OCI-M2 (cell line): ENCODE results near the gene GRK5.
"Not testable (repeated sequence)": the region's sequence is repeated elsewhere in the genome, so short reads cannot be mapped to it uniquely, and the experiment has no call there.

Source experiments
- DNase-seq: peaks from one replicate; lab custom pipeline; 2025; ENCODE audit not compliant: unreplicated experiment; lab: John Stamatoyannopoulos, UW

The GRK5 gene

DNA sequence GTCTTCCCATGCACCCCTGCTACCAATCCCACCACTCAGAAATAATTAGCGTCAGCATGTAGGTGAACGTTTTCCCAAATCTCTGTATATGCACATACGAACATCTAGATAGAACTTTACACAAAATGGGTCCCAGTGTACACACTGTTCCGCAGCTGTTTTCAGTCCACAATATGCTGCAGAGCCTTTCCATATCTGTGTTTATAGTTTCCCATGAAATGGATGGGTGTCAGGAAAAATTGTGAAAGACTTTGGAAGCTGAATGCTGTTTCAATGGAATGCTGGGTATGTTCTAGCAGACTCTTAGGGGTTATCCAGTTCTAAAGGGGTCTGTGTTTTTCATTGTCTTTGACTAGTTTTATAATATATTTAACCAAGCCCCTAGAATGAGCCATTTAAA is 13.8 kb downstream of the GRK5 start:
- DNase-seq: no peak

DNA sequence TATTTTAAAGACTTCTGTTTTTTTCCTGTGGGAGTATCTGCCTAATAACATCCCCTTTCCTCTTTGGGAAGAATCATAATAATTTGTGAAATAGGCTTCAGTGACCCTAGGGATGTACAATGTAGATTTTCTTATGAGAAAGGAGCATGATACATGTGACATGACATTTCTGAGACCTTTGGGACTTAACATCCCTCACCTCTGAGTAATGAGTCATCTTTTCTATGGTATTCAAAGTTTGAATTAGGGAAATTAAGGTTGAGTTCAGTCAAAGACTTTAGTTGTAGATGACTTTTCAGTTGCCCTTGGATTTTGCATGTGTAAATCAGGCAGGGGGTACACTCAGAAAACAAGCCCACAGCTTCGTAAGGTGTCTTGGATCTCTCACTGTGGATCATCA is 14.3 kb downstream of the GRK5 start:
- no peak for DNase-seq

DNA sequence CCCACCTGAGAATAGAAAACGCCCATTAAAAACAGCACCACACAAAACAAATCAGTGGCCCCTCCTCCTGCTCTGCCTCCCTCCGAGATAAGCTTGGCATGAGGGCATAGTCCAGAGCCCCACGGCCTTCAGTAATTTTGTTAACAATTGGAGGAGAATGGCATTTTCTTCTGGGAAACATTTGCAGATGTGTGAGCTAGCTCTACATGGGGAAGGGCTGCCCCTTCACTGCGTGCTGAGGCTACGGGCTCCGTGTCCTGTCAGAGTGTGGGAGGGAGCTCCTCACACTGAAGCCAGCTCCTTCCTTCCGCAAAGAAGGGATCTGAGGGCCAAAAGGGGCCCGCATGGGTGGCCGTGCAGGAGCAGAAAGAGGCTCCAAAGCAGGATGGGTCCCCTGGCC is 15.2 kb downstream of the GRK5 start:
- no peak for DNase-seq

DNA sequence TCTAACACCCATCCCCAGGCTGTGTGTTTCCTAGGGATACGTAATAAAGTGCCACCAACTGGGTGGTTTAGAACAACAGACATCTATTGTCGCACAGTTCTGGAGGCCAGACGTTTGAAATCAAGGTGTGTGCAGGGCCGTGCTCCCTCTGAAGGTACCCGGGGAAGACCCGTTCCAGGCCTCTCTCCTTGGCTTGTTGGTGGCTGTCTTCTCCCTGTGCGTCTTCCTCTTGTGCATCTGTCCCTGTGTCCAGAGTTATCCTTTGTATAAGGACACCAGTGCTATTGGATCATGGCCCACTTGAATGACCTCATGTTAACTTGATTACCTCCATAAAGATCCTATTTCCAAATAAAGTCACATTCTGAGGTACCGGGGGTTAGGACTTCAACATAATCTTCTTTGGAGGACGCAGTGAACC is 15.6 kb downstream of the GRK5 start:
- no peak for DNase-seq

GRCh38 chr10:119225083-119225658 is 17.8 kb downstream of the GRK5 start:
- DNase-seq: no peak

- no peak for DNase-seq
Measured at GRCh38 chr10:119227825-119228224, 20.5 kb downstream of the GRK5 start.

DNA sequence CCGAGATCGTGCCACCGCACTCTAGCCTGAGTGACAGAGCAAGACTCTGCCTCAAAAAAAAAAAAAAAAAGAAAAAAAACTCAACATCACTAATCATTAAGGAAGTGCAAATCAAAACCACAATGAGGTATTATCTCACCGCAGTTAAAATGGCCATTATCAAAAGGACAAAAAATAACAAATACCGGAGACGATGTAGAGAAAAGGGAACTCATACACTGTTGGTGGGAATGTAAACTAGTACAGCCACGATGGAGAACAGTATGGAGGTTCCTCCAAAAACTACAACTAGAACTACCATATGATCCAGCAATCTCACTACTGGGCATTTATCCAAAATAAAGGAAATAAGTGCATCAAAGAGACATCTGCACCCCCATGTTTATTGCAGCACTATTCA is 24.3 kb downstream of the GRK5 start:
- no peak for DNase-seq

GRCh38 chr10:119232439-119232838 is 25.1 kb downstream of the GRK5 start:
- not testable (repeated sequence) for DNase-seq

DNA sequence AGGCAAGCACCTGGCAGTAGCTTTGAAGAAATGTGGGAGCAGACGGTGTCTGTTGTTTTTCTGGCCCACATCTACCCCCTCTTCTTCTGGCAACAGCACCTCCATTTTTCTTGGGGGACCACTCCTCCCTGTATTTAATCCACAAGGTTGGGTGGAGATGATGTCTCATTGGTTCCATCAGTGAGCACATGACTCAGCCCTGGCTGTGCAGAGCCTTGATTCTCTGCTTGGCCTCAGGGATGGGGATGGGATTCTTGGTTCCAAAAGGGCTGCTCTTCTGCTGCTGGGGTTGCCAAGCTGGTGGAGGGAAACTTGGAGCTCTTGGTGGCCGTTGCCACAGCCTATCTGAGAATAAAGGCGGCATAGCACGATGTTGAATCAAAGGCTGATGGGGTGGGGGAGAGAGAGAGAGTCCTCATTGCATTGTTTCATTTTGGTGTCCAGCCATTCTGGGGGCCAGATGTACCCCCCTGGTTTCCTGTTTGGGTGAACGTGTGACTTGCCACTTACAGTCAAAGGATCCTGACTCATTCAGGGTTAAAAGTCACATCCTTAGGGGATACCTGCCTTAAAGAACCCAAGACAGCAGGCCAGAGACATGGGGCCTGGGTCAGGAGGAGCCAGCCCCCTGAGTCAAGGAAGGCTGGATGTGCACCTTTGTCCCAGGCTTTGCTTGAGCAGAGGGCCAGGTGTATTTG is 25.9 kb downstream of the GRK5 start:
- no peak for DNase-seq

GRCh38 chr10:119233821-119234220 is 26.4 kb downstream of the GRK5 start:
- DNase-seq: no peak

DNA sequence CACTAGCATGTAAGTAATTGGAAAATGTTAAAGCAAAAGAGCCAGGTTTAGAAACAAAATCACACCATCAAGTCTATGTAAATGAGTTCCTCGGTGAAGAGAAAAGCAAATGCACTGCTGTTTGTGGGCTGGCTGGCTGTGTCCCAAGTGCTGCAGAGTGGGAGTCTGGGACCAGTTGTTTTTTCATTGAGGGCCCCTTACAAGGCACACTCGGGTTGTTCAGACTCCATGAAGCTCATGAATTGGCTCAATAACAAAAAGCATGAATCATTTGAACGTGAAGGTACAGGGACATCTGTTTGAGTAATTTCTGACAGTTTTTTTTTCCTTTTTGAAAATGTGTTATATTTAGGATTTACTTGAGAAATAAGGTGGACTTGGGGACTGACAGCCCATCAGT is 28.0 kb downstream of the GRK5 start:
- DNase-seq: no peak

DNA sequence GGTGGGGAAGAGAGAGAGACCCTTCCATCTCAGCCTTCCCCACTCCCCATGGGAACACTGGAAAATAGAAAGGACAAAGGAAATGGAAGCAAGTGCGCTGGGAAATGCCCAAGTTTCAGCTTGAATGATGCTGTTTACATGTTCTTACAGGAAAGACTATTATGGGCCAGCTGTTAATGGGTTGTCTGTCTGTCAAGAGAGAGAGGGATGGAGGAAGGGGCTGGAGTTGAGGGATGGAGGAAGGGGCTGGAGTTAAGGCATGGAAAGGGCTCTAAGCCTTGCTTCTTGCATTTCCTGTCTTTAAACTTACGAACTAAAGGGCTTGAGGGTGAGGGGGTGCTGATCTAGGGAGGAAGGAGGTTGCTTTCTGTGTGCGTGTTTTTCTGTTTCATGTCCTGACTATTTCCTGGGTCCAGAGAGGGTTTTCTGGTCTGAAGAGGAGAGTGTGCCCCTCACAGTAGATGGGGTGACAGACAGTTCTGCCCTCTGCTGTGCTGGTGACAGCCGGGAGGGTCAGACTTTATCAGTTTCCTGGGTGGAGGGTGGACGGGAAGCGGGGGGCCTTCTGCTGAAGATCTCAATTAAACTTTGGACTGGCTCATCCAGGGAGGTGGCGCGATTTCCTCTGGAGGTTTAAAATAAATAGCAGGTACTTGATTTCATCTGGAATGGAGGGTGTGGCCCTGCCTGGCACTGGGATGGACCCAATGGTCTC is 30.5 kb downstream of the GRK5 start:
- DNase-seq: no peak

- DNase-seq: no peak
Measured at GRCh38 chr10:119238577-119238976, 31.2 kb downstream of the GRK5 start.

DNA sequence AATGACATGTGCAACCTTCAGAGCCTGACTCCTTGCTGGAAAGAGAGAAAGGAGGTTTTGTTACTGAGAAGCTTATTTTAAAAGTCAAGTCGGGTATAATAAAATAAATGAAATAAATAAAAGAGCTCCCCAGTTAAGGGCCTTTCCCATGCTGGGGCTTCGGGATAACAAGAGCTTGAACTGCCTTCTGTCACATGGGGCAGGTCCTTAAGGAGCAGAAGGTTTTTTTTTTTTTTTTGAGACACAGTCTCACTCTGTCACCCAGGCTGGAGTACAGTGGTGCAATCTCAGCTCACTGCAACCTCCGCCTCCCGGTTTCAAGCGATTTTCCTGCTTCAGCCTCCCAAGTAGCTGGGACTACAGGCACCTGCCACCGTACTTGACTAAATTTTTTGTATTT is 31.6 kb downstream of the GRK5 start:
- not testable (repeated sequence) for DNase-seq

- not testable (repeated sequence) for DNase-seq
Measured at GRCh38 chr10:119239630-119240029, 32.3 kb downstream of the GRK5 start.

DNA sequence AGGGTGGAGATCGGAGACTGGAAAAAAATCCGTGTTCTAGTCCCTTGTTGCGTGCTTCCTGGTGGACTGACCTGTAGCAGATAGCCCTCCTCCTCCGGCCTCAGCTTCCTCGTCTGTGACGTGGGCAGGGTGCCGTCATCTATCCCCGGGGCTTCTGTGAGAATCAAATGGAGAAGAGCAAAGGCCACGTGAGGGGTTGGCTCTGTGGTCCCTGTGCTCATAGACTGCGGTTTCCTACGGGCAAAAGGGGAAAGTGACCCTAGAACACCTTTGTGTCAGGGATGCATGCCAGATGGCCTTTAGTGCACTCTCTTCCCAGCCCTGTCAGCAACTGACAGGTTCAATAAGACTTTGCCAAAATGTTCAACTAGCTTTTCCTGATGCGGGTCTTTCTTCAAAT is 33.7 kb downstream of the GRK5 start:
- DNase-seq: no peak

DNA sequence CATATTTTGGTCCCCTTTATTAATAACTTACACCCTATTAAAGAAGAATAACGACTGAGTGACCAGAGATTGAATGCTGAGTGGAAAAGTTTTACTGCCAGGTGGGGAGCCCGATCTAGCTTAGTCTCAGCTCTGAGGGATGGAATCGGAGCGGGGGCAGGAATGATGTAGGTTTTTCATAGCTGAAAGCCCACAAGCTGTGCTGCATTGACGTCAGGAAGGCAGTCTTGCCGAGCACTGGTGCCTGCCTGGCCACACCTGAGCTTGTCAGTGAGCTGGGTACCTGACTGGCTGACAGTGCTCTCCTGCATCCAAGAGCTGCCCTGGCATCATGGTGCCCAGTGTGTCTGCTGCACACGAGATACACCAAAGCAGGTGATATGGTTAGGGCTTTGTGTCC is 34.8 kb downstream of the GRK5 start:
- DNase-seq: no peak

DNA sequence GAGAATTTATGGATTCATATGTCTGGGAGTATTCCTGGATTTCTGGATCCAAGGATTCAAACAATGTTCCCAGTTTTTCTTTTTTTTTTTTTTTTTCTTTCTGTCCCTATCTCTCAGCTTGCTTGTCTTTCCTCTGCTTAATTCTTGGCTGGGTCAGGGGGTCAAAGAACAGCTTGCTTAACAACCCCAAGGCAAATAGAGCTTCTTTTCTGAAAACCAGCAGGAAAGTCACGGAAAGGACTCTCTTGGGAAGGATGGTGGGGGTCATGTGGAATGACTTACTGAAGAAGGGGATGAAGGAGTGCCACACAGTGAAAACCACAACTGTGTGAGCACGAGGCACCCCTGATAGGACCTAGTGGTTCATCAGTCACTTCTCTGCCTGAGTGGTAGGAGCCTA is 36.1 kb downstream of the GRK5 start:
- DNase-seq: no peak

GRCh38 chr10:119243967-119244366 is 36.6 kb downstream of the GRK5 start:
- DNase-seq: no peak

DNA sequence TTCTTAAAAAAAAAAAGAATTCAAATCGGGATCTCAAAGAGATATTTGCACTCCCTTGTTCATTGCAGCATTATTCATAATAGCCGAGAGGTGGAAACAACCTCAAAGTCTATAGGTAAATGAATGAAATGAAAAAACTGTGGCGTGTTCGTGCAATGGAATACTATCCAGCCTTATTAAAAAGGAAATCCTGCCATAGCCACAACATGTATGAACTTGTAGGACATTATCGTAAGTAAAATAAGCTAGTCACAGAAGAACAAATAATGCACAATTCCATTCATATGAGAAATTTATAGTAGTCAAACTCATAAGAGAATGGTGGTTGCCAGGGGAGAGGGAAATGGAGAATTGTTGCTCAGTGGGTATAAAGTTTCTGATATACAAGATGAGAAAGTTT is 37.9 kb downstream of the GRK5 start:
- DNase-seq: no peak

DNA sequence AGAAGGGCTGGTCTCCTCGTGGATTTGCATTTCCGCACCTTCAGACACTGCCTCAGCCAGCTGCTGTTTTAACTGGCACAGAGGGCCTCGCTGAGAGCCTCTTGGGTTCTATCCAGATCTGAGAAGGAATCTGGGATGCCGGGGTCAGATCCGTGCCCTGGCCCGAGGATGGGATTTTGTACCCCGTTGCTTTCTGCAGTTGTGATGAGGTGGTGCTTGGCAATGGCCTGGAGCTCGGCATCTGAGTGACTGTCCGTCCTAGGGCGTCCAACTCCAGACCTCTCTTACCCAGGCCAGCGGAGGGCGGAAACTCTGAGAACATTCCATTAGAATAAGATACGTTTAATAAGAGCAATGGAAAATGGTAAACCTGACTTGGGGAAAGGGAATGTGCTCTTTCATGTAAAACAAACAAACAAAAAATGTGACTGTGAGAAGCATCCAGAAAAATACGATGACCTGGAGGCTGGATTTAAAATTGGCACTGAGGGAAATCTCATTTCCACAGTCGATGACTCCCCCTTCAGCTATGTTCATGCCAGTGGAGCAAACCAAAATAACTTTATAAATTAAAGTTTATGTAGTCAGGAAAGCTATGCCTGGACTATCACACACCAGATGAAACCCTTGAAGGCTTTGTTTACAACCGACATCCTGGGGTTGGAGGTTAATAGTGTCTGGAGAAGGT is 39.6 kb downstream of the GRK5 start:
- no peak for DNase-seq

- DNase-seq: no peak
Measured at GRCh38 chr10:119247550-119247894, 40.2 kb downstream of the GRK5 start.
